ENCODE measurements around the gene TRIAP1.
"Not testable (repeated sequence)": the region's sequence is repeated elsewhere in the genome, so short reads cannot be mapped to it uniquely, and the experiment has no call there.

TRIAP1 gene

DNA sequence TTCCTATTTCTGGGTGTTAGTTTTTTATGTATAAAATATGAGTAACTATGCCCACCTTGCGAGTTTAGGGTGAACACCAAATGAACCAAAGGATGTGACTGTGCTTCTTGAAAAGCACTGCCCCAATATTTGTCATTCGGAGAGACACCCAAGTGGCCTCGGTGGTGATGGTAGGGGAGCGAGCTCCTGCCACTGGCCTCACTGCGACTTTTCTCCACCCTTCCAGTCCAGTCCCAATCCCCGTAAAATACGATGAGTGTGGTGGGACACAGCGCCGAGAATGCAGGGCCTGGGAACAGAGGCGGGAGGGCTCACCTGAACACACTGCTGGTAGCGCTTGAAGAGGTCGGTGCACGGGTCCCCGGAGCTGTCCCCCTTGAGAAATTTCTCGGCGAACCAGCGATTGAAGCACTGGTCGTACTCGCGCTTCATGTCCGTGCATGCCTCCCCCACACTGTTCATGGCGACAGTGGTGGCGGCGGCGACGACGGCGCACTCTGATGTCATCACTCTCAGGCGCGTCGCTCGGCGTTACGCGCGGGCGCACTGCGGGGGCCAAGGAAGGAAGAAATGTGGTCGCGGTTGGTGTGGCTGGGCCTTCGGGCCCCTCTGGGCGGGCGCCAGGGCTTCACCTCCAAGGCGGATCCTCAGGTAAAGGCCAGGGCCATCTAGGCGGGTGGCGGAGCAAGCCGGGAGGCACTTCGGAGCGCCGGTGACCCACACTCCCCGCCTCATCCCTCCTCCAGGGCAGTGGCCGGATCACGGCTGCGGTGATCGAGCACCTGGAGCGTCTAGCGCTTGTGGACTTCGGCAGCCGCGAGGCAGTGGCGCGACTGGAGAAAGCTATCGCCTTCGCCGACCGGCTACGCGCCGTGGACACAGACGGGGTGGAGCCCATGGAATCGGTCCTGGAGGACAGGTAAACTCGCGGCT, at the start of gene TRIAP1, which contains the start of gene GATC:
Gene TRIAP1 (minus strand): TSS at position 474 of the 933 bp plus-strand sequence. CDS start 12 bp downstream, at position 462.
Gene GATC (plus strand): TSS at position 534 of the 933 bp plus-strand sequence. CDS start 37 bp downstream, at position 571.
- H3K4me3 ChIP-seq (ENCODE audit: low read depth, low read length), result peak within 1 kb of the TSS; percentile 98
- peak; percentile 80 for DNase-seq (ENCODE audit: low read depth, low spot score)
- in situ Hi-C loops (cut with HindIII; ENCODE audit: low sequenced_read_pairs), result no loop called here
- TF ChIP-seq, protein P1, sequence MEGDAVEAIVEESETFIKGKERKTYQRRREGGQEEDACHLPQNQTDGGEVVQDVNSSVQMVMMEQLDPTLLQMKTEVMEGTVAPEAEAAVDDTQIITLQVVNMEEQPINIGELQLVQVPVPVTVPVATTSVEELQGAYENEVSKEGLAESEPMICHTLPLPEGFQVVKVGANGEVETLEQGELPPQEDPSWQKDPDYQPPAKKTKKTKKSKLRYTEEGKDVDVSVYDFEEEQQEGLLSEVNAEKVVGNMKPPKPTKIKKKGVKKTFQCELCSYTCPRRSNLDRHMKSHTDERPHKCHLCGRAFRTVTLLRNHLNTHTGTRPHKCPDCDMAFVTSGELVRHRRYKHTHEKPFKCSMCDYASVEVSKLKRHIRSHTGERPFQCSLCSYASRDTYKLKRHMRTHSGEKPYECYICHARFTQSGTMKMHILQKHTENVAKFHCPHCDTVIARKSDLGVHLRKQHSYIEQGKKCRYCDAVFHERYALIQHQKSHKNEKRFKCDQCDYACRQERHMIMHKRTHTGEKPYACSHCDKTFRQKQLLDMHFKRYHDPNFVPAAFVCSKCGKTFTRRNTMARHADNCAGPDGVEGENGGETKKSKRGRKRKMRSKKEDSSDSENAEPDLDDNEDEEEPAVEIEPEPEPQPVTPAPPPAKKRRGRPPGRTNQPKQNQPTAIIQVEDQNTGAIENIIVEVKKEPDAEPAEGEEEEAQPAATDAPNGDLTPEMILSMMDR (IDR thresholded peaks at IDR 0.05; ENCODE audit: low read depth, low read length), result no peak

DNA sequence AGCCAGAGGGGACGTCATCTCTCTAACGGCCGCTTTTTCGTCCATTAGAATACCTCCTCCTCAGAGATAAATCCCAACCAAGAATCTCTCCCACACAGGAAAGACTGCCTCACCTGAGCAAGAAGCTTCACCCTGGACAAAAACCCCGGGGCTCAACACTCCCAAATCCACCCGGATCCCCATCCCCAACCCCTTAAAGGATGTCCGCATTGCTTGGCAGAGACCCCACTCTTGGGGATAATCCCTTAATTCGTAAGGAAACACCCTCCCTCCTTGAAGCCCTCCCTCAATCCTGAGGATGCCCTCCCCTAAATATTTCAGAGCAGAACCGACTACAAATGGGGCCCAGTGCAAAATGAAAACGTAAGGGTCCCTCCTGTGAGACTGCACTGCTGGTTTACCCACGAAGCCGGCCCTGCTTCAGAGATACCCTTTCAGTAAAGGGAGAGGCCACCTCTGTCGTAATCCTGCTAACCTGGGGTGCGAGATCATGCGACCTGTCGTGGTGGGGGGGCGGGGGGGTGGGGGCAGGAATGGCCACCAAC, 49.1 kb upstream of the TRIAP1 start:
- TF ChIP-seq, protein P1 (IDR thresholded peaks at IDR 0.05; ENCODE audit: low read depth, low read length), result no peak
- peak overlapping the region; percentile 96 for H3K4me3 ChIP-seq (ENCODE audit: low read depth, low read length)
- in situ Hi-C loops (cut with HindIII; ENCODE audit: low sequenced_read_pairs), result no loop called here
- no peak for DNase-seq (ENCODE audit: low read depth, low spot score)

DNA sequence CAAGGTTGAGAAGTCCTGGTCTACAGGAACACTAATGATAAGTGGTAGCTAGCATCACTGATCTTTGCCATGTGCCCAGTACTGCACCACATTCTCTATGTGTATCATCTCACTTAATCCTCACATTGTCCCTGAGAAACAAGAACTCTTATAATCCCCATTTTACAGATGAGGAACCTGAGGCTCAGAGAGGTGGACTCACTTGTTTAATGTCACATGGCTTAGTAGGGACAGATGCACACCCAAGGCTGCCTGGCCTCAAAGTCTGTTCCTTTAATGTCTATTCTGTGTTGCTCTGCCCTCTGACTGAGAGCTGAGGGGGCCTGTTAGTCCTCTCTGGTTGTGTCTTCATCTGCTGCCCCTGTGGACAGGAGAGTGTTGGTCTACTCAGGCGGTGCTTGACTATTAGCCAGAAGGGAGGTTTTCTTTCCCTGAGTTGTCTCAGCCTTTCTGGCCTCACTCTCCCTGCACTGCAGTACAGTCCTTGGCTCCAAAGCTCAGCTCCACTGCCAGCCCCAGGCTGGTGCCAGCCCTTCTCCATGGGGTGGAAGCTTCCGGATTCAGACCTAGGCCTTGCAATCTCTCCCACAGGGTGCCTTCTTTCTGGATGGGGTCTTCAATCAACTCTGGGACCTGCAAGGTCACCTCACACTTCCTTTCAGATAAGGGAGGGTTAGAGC, 44.8 kb upstream of the TRIAP1 start:
- no peak overlapping the region for H3K4me3 ChIP-seq (ENCODE audit: low read depth, low read length)
- in situ Hi-C loops (cut with HindIII; ENCODE audit: low sequenced_read_pairs), result no loop called here
- TF ChIP-seq, protein P1 (IDR thresholded peaks at IDR 0.05; ENCODE audit: low read depth, low read length), result no peak
- no peak for DNase-seq (ENCODE audit: low read depth, low spot score)

DNA sequence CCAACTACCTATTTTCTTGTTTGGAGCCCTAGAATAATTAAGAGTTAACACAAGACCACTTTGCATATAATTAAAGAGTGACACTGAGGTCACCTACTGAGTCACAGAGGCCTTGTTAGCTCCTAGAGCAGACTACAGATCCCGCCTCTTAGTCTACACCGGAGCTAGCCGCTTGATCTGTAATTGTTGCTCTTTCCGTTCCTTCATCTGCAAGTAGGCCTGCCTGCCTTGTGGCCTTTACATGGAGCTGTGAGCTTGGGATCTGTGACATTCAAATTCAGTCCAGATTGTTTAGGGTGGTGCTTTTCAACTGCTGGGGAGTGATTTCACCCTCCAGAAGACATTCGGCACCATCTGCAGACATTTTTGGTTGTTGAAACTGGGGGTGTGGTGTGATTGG, 44.1 kb upstream of the TRIAP1 start:
- TF ChIP-seq, protein P1 (IDR thresholded peaks at IDR 0.05; ENCODE audit: low read depth, low read length), result no peak
- H3K4me3 ChIP-seq (ENCODE audit: low read depth, low read length), result no peak overlapping the region
- no peak for DNase-seq (ENCODE audit: low read depth, low spot score)
- in situ Hi-C loops (cut with HindIII; ENCODE audit: low sequenced_read_pairs), result no loop called here

DNA sequence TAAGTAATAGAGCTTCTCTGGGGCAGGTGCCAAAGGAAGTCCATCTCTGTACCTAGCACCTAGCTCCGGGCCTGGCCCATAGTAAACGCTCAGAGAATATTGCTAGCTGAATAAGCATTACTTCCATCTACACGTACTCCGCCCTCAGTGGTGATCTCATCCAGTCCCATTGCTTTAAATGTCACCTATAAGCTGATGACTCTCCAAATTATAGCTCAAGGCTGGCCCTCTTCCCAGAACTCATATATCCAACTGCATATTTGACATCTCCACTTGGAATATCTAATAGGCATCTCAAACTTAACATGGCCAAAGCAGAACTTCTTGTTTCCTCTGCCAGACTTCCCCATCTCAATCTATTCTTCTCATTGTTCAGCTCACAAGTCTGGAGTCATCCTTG, 42.8 kb upstream of the TRIAP1 start:
- DNase-seq (ENCODE audit: low read depth, low spot score), result no peak
- TF ChIP-seq, protein P1 (IDR thresholded peaks at IDR 0.05; ENCODE audit: low read depth, low read length), result no peak
- in situ Hi-C loops (cut with HindIII; ENCODE audit: low sequenced_read_pairs), result no loop called here
- H3K4me3 ChIP-seq (ENCODE audit: low read depth, low read length), result no peak overlapping the region

DNA sequence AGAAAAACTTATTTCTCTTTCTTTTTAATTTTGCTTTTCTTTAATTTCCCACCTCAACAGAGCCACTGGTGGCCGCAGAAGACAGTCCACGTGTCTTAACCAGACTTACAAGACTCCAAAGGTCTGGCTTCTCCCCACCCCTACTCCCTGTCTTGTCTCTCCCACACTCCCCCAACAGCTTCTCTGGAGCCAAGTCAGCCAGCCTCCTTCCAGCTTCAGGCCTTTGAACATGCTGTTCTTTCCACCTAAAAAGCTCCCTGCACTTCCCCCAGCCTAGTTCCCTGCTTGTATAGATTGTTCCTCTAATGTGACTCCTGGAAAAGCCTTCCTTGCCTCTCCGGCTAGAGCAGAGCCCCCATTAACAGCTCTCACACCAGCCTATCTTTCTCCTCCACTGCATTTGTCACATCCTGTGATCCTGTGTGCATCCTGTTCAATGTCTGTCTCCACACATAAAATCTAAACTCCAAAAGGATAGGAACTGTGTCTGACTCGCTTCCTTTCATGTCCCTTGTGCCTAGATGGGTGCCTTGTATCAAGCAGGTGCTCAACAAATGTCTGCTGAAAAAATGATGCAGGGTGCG, 42.0 kb upstream of the TRIAP1 start:
- in situ Hi-C loops (cut with HindIII; ENCODE audit: low sequenced_read_pairs), result no loop called here
- TF ChIP-seq, protein P1 (IDR thresholded peaks at IDR 0.05; ENCODE audit: low read depth, low read length), result no peak
- DNase-seq (ENCODE audit: low read depth, low spot score), result no peak
- H3K4me3 ChIP-seq (ENCODE audit: low read depth, low read length), result no peak overlapping the region

DNA sequence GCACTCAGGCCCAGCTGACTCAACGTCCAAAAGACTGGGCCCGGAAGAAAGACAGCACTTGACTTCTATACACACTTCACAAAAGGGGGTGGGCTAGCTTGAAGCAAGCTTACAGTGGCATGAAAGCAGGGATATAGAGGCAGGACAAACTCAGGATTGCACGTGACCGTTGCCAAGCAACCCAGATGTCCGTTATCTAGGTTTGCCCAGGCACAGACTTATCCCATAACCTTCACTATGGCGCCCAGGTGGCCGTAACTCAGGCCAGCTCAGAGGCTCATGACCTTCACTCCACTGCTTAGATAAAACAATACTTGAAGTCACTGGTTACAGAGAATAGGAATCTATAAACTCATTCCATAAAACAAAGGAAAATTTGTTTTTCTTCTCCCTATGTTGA, 41.4 kb upstream of the TRIAP1 start:
- in situ Hi-C loops (cut with HindIII; ENCODE audit: low sequenced_read_pairs); H3K4me3 ChIP-seq (ENCODE audit: low read depth, low read length); DNase-seq (ENCODE audit: low read depth, low spot score): not testable (repeated sequence)
